ENCODE data around the gene KCNH3. TPM values are rescaled to one million over a fixed set of nuclear protein-coding genes. Genes with fewer than 3 reads are reported as not detected.

KCNH3 gene
- total RNA-seq, 1 experiment from 2014 or later = 0.26 TPM

DNA sequence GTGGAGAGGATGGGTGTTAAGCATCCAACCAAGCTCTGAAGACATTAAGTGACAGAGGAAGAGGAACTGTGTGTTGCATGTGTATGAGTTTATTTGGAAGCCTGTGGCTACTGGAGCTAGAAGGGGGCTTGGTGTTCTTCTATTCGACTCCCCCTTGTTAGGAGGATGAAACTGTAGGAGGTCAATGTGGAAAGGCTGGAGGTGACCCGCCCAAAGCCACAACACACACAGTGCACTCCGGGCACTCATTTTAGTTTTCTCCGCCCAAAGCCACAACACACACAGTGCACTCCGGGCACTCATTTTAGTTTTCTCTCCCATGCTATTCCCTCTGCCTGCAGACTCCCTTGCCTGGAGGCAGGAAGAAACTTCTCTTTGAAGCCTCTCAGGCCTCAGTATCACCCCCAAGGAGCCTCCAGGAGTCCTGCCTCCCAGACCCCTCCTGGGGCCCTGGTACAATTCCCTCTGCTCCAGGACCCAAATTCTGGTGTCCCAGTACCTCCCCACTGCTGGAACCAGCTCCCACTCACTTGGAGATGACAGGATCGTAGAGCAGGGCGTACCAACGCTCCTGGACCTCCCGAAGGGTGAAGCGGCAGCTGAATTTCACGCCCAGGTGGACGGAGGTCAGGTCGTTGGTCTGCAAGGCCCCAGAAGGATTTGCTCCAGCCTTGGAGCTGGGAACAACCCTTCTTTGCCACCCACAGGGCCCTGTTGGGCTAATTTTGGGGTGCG is 25.3 kb downstream of the KCNH3 start:
- H3K4ac ChIP-seq (ENCODE audit: low read depth, low read length) = no peak overlapping the region
- H3K36me3 Mint-ChIP-seq (ENCODE audit: insufficient read depth in 1 of 3, low read depth in 3 of 3) = peaks cover 21 to 61% (median 57%) of the 10 kb centered on the region in 3 experiments; a peak in 6 of 7 replicates
- H3K27ac Mint-ChIP-seq = peak overlapping the region in 1 of 3 experiments; percentile 57; a peak in 2 of 7 replicates

More for the DNA sequence above, 25.3 kb downstream of the KCNH3 start:
- H3K14ac ChIP-seq (ENCODE audit: insufficient read depth, low read length) = no peak overlapping the region
- H3K4me1 ChIP-seq (ENCODE audit: insufficient read depth, low read length) = no peaks in the 10 kb centered on the region
- H4K20me1 ChIP-seq (ENCODE audit: control insufficient read depth, insufficient read depth, insufficient read length) = no peaks in the 10 kb centered on the region
- peaks cover 6% of the 10 kb centered on the region for H3K23me2 ChIP-seq (ENCODE audit: insufficient read length, low read depth, low read length, poor library complexity, severe bottlenecking)
- DNase-seq = no peak
- Mint-ChIP-seq H3K4me1 (peaks cover 2 to 14% of the 10 kb centered on the region in 2 experiments), H3K9me3 (peaks cover 0 to 3% of the 10 kb centered on the region in 2 experiments; a peak in 1 of 5 replicates), H3K27me3 (ENCODE audit: low read depth) (no peaks in the 10 kb centered on the region; the same call in 1 of the 2 replicates), H3K4me3 (peak overlapping the region in 1 of 2 experiments; percentile 17; a peak in 1 of 5 replicates)
- H2BK12ac ChIP-seq (ENCODE audit: insufficient read length, low read depth, low read length) = no peak overlapping the region
- H3K4me2 ChIP-seq (ENCODE audit: insufficient read depth, insufficient read length, low read length) = no peak overlapping the region
- no peak overlapping the region for H2BK20ac ChIP-seq (ENCODE audit: low read depth, low read length, poor library complexity, severe bottlenecking)
- no peak overlapping the region for H4K91ac ChIP-seq (ENCODE audit: insufficient read length, low read depth, low read length)
- H3K79me1 ChIP-seq (ENCODE audit: insufficient read depth, low read depth, low read length, poor library complexity, severe bottlenecking) = peaks cover 3% of the 10 kb centered on the region
- H2AFZ ChIP-seq (ENCODE audit: low read length) = no peak overlapping the region
- TF ChIP-seq, protein P1, sequence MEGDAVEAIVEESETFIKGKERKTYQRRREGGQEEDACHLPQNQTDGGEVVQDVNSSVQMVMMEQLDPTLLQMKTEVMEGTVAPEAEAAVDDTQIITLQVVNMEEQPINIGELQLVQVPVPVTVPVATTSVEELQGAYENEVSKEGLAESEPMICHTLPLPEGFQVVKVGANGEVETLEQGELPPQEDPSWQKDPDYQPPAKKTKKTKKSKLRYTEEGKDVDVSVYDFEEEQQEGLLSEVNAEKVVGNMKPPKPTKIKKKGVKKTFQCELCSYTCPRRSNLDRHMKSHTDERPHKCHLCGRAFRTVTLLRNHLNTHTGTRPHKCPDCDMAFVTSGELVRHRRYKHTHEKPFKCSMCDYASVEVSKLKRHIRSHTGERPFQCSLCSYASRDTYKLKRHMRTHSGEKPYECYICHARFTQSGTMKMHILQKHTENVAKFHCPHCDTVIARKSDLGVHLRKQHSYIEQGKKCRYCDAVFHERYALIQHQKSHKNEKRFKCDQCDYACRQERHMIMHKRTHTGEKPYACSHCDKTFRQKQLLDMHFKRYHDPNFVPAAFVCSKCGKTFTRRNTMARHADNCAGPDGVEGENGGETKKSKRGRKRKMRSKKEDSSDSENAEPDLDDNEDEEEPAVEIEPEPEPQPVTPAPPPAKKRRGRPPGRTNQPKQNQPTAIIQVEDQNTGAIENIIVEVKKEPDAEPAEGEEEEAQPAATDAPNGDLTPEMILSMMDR (conservative IDR thresholded peaks at IDR 0.05) = no peak
- no peak overlapping the region for H3K18ac ChIP-seq (ENCODE audit: insufficient read length, low read depth, low read length)
- no peak overlapping the region for H3K56ac ChIP-seq (ENCODE audit: insufficient read length, low read depth, low read length)
- H2BK5ac ChIP-seq (ENCODE audit: insufficient read length, low read length) = no peak overlapping the region
- H3K27ac ChIP-seq (ENCODE audit: insufficient read length, low read depth, low read length) = no peak overlapping the region
- H2BK15ac ChIP-seq (ENCODE audit: low read depth, low read length) = no peak overlapping the region
- no peak overlapping the region for H4K8ac ChIP-seq (replicated peaks; ENCODE audit: insufficient read length, low read depth, low read length)
- no peak overlapping the region for H2BK120ac ChIP-seq (ENCODE audit: low read depth, low read length, poor library complexity, severe bottlenecking)
- no peaks in the 10 kb centered on the region for H3K9me3 ChIP-seq (ENCODE audit: control insufficient read depth, low read depth, low read length)
- H3K23ac ChIP-seq (ENCODE audit: insufficient read length, low read depth, low read length) = no peak overlapping the region
- no peak overlapping the region for H3T11ph ChIP-seq (ENCODE audit: low read length)
- no peak overlapping the region for H3K9ac ChIP-seq (ENCODE audit: extremely low read depth, insufficient read length, low read length)
- no peaks in the 10 kb centered on the region; the same call in 1 of the 2 replicates for H3K79me2 ChIP-seq (ENCODE audit: insufficient read depth, low read length)
- WGBS (ENCODE audit: extremely low coverage, insufficient read length, low lambda C conversion rate) = no CpG with 5 or more reads among the region's 14 CpGs
- H4K5ac ChIP-seq (ENCODE audit: insufficient read length, low read depth, low read length) = no peak overlapping the region
- no peaks in the 10 kb centered on the region for H3K27me3 ChIP-seq (ENCODE audit: insufficient read depth, low read length)
- H2AK5ac ChIP-seq (ENCODE audit: insufficient read length, low read length) = no peak overlapping the region

Data from H9 (cell line).